ENCODE measurements around the gene TMEM53. TPM values are rescaled to one million over a fixed set of nuclear protein-coding genes. Genes with fewer than 3 reads are reported as not detected.
A peak's percentile ranks its signal among the peaks of the same experiment; 100 is the strongest.

TMEM53 gene
- total RNA-seq, 6 donors from 2014 or later = 10.7 to 46.1 (median 19.7) TPM

DNA sequence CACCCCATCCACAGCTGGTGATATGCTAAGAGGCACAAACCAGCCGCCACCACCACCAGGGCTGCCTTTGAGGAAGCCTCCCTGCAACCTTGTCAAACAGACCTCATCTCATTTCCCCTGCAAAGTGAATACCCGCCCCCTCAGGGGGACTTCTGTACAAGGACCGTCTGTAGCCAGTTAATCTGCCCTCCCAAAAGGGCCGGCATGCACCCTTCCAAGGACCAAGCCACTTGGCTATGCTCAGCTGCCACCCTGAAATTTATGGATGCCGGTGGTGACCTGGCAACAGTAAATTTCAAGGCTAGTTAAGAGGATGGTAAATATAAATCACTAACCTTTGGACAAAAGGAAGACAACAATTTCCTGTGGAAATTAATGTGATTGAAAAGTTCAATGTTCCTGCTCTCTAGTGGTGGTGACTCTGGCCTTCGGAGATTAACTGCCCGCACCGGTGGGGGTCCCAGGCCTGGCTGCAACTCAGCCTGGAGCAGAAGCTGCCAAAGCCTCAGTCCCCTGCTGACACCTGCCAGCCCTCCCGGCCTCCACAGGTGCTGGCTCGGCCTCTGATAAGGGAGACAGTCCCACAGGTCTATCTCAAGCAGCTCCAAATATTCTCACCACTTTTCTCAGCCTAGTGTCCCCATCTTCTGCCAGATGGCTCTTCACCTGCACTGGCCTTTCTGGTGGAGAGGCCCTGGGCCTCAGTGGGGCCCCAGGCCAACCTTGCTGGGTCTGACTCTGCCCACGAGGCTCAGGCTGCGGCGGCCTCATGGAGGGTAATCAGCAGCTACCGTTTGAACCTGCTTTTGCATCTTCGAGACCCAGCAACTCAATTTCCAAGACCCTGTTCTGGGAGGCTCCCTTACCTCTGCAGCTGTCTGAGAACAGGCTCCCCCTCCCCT lies 12.2 kb downstream of the TMEM53 start:
- 55 to 71% methylated on average over 10 to 15 of the region's 15 CpGs for WGBS, 2 donors
- no peaks in the 10 kb centered on the region for H3K27me3 ChIP-seq
- no peak overlapping the region for H3K27ac ChIP-seq
- no peak overlapping the region for H3K4me3 ChIP-seq
- H3K4me1 ChIP-seq = peaks cover 0 to 8% (median 6%) of the 10 kb centered on the region in 4 donors
- DNase-seq (peak in 1 of 2 donors; percentile 50), ATAC-seq (ENCODE audit: low FRiP score in 2 of 2) (no peak)
- H3K9me3 ChIP-seq = no peaks in the 10 kb centered on the region
- TF ChIP-seq EP300 (IDR thresholded peaks at IDR 0.05) (no peak), POLR2AphosphoS5 (IDR thresholded peaks at IDR 0.05) (no peak), POLR2A (IDR thresholded peaks at IDR 0.05) (no peak)
- TF ChIP-seq, protein P1, sequence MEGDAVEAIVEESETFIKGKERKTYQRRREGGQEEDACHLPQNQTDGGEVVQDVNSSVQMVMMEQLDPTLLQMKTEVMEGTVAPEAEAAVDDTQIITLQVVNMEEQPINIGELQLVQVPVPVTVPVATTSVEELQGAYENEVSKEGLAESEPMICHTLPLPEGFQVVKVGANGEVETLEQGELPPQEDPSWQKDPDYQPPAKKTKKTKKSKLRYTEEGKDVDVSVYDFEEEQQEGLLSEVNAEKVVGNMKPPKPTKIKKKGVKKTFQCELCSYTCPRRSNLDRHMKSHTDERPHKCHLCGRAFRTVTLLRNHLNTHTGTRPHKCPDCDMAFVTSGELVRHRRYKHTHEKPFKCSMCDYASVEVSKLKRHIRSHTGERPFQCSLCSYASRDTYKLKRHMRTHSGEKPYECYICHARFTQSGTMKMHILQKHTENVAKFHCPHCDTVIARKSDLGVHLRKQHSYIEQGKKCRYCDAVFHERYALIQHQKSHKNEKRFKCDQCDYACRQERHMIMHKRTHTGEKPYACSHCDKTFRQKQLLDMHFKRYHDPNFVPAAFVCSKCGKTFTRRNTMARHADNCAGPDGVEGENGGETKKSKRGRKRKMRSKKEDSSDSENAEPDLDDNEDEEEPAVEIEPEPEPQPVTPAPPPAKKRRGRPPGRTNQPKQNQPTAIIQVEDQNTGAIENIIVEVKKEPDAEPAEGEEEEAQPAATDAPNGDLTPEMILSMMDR (IDR thresholded peaks at IDR 0.05) = no peak
- H3K36me3 ChIP-seq = peaks cover 0 to 9% (median 1%) of the 10 kb centered on the region in 4 donors

DNA sequence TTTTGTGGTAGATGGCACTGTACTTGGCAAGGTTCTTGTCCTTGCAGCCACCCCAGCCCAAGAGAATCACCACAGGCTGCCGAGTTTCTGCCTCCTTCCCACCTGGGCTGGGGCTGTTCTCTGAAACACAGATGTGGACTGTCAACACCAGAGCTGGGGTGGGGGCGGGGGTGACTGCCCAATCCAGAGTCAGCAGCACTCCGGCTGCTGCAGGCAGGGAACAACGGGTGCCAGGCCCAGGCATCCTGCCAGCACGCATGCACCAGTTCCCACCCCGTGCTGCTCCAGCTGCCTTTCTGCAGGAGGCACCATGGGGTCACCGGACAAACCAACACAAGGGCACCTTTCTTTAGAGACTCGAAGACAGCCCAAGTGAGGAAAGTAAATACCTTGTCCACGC lies 14.1 kb downstream of the TMEM53 start:
- Histone ChIP-seq H3K9me3 (no peaks in the 10 kb centered on the region), H3K4me1 (peaks cover 0 to 8% (median 6%) of the 10 kb centered on the region in 4 donors), H3K27ac (no peak overlapping the region), H3K4me3 (no peak overlapping the region), H3K36me3 (peaks cover 0 to 9% (median 3%) of the 10 kb centered on the region in 4 donors), H3K27me3 (no peaks in the 10 kb centered on the region)
- TF ChIP-seq EP300 (IDR thresholded peaks at IDR 0.05) = no peak
- no peak for TF ChIP-seq POLR2A (IDR thresholded peaks at IDR 0.05)
- TF ChIP-seq, protein P1 (IDR thresholded peaks at IDR 0.05) = no peak
- no peak for TF ChIP-seq POLR2AphosphoS5 (IDR thresholded peaks at IDR 0.05)
- 32 to 50% methylated on average over 5 to 8 of the region's 9 CpGs for whole genome bisulfite sequencing, 2 donors
- DNase-seq (peak; percentile 68 to 78), ATAC-seq (ENCODE audit: low FRiP score in 2 of 2) (no peak)

DNA sequence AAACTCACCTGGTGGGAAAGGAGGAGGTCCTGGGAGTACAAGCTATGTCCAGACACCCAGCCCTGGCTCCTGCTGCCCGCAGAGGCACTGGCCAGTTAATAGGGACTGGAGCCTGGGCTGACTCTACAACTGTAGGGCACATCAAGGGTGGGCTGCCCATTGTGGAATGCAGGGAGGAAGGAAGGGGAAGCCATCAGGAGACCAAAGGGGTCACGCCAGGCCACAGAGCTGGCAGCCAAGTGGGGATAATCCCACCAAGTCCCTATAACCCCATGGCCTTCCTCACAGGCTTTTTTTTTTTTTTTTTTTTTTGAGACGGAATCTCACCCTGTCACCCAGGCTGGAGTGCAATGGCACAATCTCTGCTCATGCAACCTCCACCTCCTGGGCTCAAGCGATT lies 14.7 kb downstream of the TMEM53 start:
- DNase-seq (no peak), ATAC-seq (ENCODE audit: low FRiP score in 2 of 2) (no peak)
- H3K4me3 ChIP-seq = no peak overlapping the region
- H3K27me3 ChIP-seq = no peaks in the 10 kb centered on the region
- WGBS, 2 donors = 85 to 100% methylated on average over 4 of the region's 4 CpGs
- H3K4me1 ChIP-seq = peaks cover 0 to 8% (median 6%) of the 10 kb centered on the region in 4 donors
- no peak overlapping the region for H3K27ac ChIP-seq
- H3K9me3 ChIP-seq = no peaks in the 10 kb centered on the region
- peaks cover 0 to 15% (median 6%) of the 10 kb centered on the region in 4 donors for H3K36me3 ChIP-seq
- TF ChIP-seq POLR2AphosphoS5 (IDR thresholded peaks at IDR 0.05) = no peak
- no peak for TF ChIP-seq EP300 (IDR thresholded peaks at IDR 0.05)
- TF ChIP-seq, protein P1 (IDR thresholded peaks at IDR 0.05) = no peak
- TF ChIP-seq POLR2A (IDR thresholded peaks at IDR 0.05) = no peak

DNA sequence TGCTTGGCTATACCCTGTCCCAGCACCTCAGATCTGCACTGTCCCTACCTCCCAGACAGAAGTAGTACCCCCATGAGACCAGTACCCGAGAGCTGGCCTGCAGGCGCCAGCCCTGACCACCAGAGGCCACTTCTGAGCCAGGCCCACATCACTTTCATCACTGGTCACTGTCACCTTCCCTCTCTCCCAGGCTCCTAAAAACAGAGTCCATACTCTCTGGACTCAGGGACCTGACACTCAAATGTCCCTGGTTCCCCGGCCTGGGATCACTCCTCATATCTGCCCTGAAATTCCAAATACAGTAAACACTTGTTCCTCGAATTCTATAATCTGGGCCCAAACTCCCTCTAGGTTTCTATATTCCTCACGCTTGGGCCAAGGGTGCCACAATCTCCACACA lies 18.7 kb downstream of the TMEM53 start:
- ATAC-seq (ENCODE audit: low FRiP score in 2 of 2) (peak in 1 of 2 donors; percentile 28), DNase-seq (peak in 1 of 2 donors; percentile 61)
- WGBS, 2 donors = 71 to 79% methylated on average over 4 to 5 of the region's 5 CpGs
- H3K4me1 ChIP-seq = peaks cover 0 to 8% (median 6%) of the 10 kb centered on the region in 4 donors
- H3K27me3 ChIP-seq = no peaks in the 10 kb centered on the region
- peaks cover 4 to 35% (median 21%) of the 10 kb centered on the region in 4 donors for H3K36me3 ChIP-seq
- no peak overlapping the region for H3K27ac ChIP-seq
- TF ChIP-seq, protein P1 (IDR thresholded peaks at IDR 0.05) = peak; percentile 32 to 55 (median 44)
- TF ChIP-seq POLR2AphosphoS5 (IDR thresholded peaks at IDR 0.05) (no peak), POLR2A (IDR thresholded peaks at IDR 0.05) (no peak), EP300 (IDR thresholded peaks at IDR 0.05) (no peak)
- no peaks in the 10 kb centered on the region for H3K9me3 ChIP-seq
- no peak overlapping the region for H3K4me3 ChIP-seq
